ENCODE data around the gene GNG14. TPM values are rescaled to one million over a fixed set of nuclear protein-coding genes. Genes with fewer than 3 reads are reported as not detected.

Gene GNG14
- total RNA-seq, 1 experiment from 2014 or later = not detected

DNA sequence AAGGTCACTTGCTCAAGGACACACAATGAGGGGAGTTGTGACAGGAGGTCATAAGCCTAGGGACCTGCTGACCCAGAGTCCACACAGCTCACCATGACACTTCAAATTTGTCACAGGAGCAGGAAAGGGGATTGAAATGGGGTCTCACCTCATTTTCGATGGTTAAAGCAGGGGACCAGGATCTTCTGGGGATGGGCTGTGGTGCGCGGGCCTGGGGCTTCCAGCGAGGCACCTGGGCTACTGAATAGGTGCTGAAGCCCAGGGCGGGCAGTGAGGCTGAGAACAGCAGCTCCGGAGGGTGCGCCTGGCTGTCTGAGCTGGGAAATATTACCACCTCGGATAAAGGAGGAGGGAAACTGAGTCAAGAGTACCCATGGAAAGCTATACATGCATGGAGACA lies 32.3 kb upstream of the GNG14 start:
- no peak overlapping the region for H3K4me3 ChIP-seq (replicated peaks in 1 of 2; ENCODE audit: low read depth in 1 of 2, low read length in 2 of 2)

More for the DNA sequence above, 32.3 kb upstream of the GNG14 start:
- Histone ChIP-seq H3K9me3 (ENCODE audit: control insufficient read depth in 1 of 2, insufficient read depth in 1 of 2, low read depth in 1 of 2, low read length in 2 of 2) (no peaks in the 10 kb centered on the region), H3K27me3 (ENCODE audit: insufficient read depth, low read length) (no peaks in the 10 kb centered on the region), H3K9me2 (ENCODE audit: insufficient read depth) (no peaks in the 10 kb centered on the region), H3K4me1 (ENCODE audit: control insufficient read depth in 1 of 2, insufficient read depth in 2 of 2, low read length in 2 of 2) (no peaks in the 10 kb centered on the region), H4K20me1 (ENCODE audit: insufficient read depth) (no peaks in the 10 kb centered on the region), H3K36me3 (ENCODE audit: control insufficient read depth in 1 of 2, insufficient read depth in 2 of 2, low read length in 2 of 2) (peaks cover 0 to 5% of the 10 kb centered on the region in 2 experiments; a peak in 2 of 4 replicates), H3K9ac (ENCODE audit: low read length) (no peak overlapping the region), H2AFZ (ENCODE audit: low read depth, low read length, poor library complexity, severe bottlenecking) (no peak overlapping the region), H3K4me2 (ENCODE audit: low read length) (no peak overlapping the region), H3K27ac (ENCODE audit: low read depth, low read length) (no peak overlapping the region), H3K79me2 (ENCODE audit: insufficient read depth, low read length) (no peaks in the 10 kb centered on the region)
- no peak for ATAC-seq
- DNase-seq (ENCODE audit: low read depth, low spot score) = no peak
- intact Hi-C loops (cut with micrococcal nuclease) = no loop called here
- BruUV-seq (replicated peaks) = no TSS peak
- TF ChIP-seq EGR1 (IDR thresholded peaks at IDR 0.05; ENCODE audit: low read depth) = no peak
- TF ChIP-seq SP1 (IDR thresholded peaks at IDR 0.05; ENCODE audit: low read depth) = no peak
- TF ChIP-seq, protein P1, sequence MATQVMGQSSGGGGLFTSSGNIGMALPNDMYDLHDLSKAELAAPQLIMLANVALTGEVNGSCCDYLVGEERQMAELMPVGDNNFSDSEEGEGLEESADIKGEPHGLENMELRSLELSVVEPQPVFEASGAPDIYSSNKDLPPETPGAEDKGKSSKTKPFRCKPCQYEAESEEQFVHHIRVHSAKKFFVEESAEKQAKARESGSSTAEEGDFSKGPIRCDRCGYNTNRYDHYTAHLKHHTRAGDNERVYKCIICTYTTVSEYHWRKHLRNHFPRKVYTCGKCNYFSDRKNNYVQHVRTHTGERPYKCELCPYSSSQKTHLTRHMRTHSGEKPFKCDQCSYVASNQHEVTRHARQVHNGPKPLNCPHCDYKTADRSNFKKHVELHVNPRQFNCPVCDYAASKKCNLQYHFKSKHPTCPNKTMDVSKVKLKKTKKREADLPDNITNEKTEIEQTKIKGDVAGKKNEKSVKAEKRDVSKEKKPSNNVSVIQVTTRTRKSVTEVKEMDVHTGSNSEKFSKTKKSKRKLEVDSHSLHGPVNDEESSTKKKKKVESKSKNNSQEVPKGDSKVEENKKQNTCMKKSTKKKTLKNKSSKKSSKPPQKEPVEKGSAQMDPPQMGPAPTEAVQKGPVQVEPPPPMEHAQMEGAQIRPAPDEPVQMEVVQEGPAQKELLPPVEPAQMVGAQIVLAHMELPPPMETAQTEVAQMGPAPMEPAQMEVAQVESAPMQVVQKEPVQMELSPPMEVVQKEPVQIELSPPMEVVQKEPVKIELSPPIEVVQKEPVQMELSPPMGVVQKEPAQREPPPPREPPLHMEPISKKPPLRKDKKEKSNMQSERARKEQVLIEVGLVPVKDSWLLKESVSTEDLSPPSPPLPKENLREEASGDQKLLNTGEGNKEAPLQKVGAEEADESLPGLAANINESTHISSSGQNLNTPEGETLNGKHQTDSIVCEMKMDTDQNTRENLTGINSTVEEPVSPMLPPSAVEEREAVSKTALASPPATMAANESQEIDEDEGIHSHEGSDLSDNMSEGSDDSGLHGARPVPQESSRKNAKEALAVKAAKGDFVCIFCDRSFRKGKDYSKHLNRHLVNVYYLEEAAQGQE (IDR thresholded peaks at IDR 0.05; ENCODE audit: low read depth) = no peak
- no peak for TF ChIP-seq FOSL1 (IDR thresholded peaks at IDR 0.05; ENCODE audit: low read depth)
- TF ChIP-seq ZFX (IDR thresholded peaks at IDR 0.05) = no peak
- TF ChIP-seq ZNF274 (IDR thresholded peaks at IDR 0.05; ENCODE audit: low read depth, low read length) = no peak
- POLR2A ChIA-PET = no interaction called here
- RAD21 ChIA-PET (ENCODE audit: low non-redundant PET in 1 of 2, low total read pairs in 2 of 2, uncharacterized antibody in 2 of 2, unreplicated experiment in 2 of 2) = no interaction called here
- CTCF ChIA-PET = interaction anchor here (1.1 kb wide), 1 partner anchor 17 kb away, joined by 3 read pairs; no protein-coding TSS in a partner anchor
